GM12874 (cell line): ENCODE data around the gene LTBP3.

ENCODE experiments used
- CTCF ChIP-seq: IDR thresholded peaks from 2 replicates; pipeline ENCODE4 v1.5.1; 2011; ENCODE audit warnings: low read depth, mild to moderate bottlenecking, control low read depth, low read length, moderate library complexity; ENCODE audit not compliant: insufficient read depth

Gene LTBP3

GRCh38 chr11:65574109-65574810, 16.1 kb upstream of the LTBP3 start:
- peak; percentile 84 for TF ChIP-seq CTCF

GRCh38 chr11:65573391-65574079, 15.4 kb upstream of the LTBP3 start:
- TF ChIP-seq CTCF = no peak

- TF ChIP-seq CTCF = no peak
Measured at GRCh38 chr11:65572356-65573051, 14.3 kb upstream of the LTBP3 start, which contains the start of gene FAM89B. Gene FAM89B (plus strand): TSS chr11:65572538. CDS start chr11:65572670, 132 bp downstream.

GRCh38 chr11:65571940-65572339, 13.8 kb upstream of the LTBP3 start:
- 0 out of 2 replicates have a peak, but pooled peaks have one; percentile 8 for TF ChIP-seq CTCF

GRCh38 chr11:65571420-65571819, 13.3 kb upstream of the LTBP3 start:
- no peak for TF ChIP-seq CTCF

- TF ChIP-seq CTCF = peak; percentile 73
Measured at GRCh38 chr11:65569973-65570918, 12.1 kb upstream of the LTBP3 start, which contains the start of gene ZNRD2. Gene ZNRD2 (plus strand): TSS chr11:65570477. CDS start chr11:65570492, 15 bp downstream.
